ENCODE measurements around the gene TCFL5.

Gene TCFL5

GRCh38 chr20:62804021-62804626 lies 57.5 kb downstream of the TCFL5 start:
- no peak for TF ChIP-seq CTCF (IDR thresholded peaks at IDR 0.05)
- TF ChIP-seq ZFX (IDR thresholded peaks at IDR 0.05; ENCODE audit: borderline replicate concordance), result no peak
- no peak overlapping the region for H3K27ac ChIP-seq

GRCh38 chr20:62802026-62802712 lies 59.5 kb downstream of the TCFL5 start:
- no peak overlapping the region for H3K27ac ChIP-seq
- TF ChIP-seq ZFX (IDR thresholded peaks at IDR 0.05; ENCODE audit: borderline replicate concordance) (no peak), CTCF (IDR thresholded peaks at IDR 0.05) (no peak)

GRCh38 chr20:62801284-62802010 lies 60.2 kb downstream of the TCFL5 start:
- no peak overlapping the region for H3K27ac ChIP-seq
- no peak for TF ChIP-seq ZFX (IDR thresholded peaks at IDR 0.05; ENCODE audit: borderline replicate concordance)
- no peak for TF ChIP-seq CTCF (IDR thresholded peaks at IDR 0.05)

GRCh38 chr20:62800314-62801259 lies 61.0 kb downstream of the TCFL5 start:
- no peak overlapping the region for H3K27ac ChIP-seq

GRCh38 chr20:62799873-62800272 lies 61.7 kb downstream of the TCFL5 start:
- no peak overlapping the region for H3K27ac ChIP-seq
- TF ChIP-seq CTCF (IDR thresholded peaks at IDR 0.05) (no peak), ZFX (IDR thresholded peaks at IDR 0.05; ENCODE audit: borderline replicate concordance) (no peak)

More at GRCh38 chr20:62800314-62801259, 61.0 kb downstream of the TCFL5 start:
- TF ChIP-seq CTCF (IDR thresholded peaks at IDR 0.05) (no peak), ZFX (IDR thresholded peaks at IDR 0.05; ENCODE audit: borderline replicate concordance) (no peak)

GRCh38 chr20:62799459-62799858 lies 62.2 kb downstream of the TCFL5 start:
- no peak overlapping the region for H3K27ac ChIP-seq

More at GRCh38 chr20:62799459-62799858, 62.2 kb downstream of the TCFL5 start:
- TF ChIP-seq ZFX (IDR thresholded peaks at IDR 0.05; ENCODE audit: borderline replicate concordance), result no peak
- TF ChIP-seq CTCF (IDR thresholded peaks at IDR 0.05), result no peak
